ENCODE results near the gene ABHD6.
"Not testable (repeated sequence)": the region's sequence is repeated elsewhere in the genome, so short reads cannot be mapped to it uniquely, and the experiment has no call there.

The ABHD6 gene

DNA sequence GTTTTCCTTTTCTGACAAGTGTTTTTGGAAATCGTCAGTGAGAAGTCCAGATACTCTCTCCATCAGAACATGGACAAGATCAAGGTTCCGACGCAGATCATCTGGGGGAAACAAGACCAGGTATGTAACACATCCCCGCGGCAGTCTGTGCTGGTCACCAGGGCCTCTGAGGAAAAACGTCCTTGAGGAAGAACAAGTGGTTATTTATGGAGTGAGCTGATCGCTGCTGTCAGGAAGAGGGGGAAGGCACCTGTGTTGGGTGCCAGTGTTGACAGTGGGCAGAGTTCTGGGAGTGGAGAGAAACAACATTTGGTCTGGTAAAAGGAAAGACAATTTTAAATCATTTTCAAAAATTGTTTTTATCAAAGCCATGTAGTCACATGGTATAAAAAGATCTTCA is 47.7 kb downstream of the ABHD6 start:
- DNase-seq, result no peak

DNA sequence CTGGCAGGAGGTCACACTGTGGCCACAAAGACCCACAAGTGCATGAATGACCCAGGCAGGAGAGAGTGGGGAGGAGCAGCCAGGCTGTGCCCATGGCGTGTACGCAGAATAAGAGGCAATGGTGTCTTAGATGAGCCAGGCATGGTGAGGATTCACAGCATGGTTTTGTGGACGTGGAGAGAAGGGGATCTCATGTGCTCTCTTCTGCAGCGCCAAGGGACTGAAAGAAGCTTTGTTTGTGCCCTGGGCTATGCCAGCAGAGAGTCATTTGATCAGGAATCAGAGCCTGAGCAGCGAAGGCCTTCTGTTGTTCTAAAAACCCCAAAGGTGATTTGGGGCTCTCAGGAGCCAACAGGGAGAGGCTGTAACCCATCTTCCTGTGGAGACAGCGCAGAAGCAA is 49.8 kb downstream of the ABHD6 start:
- no peak for DNase-seq

DNA sequence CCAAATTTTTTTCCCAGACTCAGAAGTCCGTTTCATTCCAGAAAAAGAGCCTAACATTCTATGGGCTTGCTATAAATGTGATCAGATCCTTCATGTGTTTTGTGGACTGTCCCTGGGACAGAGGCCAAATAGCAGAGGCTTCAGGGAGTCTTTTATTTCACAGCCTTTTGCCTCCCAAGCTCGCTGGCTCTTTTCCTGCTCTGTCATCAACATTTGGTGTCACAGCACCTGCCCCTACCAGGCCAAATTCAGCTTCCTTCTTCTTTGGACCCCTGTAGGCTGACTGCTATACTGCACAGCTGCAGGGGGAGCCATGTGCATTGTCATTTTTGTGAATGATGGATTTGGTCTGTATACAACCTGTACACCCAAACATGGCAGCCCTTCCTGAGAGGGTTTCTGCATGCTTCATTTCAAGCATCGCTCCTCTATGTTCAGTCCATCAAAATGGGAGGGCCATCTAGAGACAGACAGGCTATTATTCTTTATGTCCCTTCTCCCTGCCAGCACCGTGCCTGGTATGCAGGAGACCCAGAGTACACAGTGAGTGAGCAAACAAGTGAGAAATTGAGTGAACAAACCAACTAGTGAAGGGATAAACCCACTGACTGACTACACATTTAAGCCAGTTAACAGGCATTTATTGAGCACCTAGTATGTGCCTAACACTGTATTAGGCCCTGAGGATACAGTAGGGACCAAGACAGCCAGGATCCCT is 50.6 kb downstream of the ABHD6 start:
- no peak for DNase-seq

DNA sequence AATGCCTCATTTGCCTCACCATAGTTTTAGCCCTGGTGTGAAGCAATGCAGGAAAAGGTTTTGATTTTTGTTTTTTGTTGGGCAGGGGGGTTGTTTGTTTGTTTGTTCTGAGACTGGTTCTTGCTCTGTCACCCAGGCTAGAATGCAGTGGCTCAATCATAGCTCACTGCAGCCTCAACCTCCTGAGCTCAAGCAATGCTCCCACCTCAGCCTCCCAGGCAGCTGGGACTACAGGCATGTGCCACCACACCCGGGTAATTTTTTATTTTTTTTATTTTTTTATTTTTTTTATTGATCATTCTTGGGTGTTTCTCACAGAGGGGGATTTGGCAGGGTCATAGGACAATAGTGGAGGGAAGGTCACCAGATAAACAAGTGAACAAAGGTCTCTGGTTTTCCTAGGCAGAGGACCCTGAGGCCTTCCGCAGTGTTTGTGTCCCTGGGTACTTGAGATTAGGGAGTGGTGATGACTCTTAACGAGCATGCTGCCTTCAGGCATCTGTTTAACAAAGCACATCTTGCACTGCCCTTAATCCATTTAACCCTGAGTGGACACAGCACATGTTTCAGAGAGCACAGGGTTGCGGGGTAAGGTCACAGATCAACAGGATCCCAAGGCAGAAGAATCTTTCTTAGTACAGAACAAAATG is 51.5 kb downstream of the ABHD6 start:
- DNase-seq, result not testable (repeated sequence)

DNA sequence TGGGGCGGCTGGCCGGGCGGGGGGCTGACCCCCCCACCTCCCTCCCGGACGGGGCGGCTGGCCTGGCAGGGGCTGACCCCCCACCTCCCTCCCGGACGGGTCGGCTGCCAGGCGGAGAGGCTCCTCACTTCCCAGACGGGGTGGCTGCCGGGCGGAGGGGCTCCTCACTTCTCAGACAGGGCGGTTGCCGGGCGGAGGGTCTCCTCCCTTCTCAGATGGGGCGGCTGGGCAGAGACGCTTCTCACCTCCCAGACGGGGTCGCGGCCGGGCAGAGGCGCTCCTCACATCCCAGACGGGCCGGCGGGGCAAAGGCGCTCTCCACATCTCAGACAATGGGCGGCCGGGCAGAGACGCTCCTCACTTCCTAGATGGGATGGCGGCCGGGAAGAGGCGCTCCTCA is 52.9 kb downstream of the ABHD6 start:
- not testable (repeated sequence) for DNase-seq

DNA sequence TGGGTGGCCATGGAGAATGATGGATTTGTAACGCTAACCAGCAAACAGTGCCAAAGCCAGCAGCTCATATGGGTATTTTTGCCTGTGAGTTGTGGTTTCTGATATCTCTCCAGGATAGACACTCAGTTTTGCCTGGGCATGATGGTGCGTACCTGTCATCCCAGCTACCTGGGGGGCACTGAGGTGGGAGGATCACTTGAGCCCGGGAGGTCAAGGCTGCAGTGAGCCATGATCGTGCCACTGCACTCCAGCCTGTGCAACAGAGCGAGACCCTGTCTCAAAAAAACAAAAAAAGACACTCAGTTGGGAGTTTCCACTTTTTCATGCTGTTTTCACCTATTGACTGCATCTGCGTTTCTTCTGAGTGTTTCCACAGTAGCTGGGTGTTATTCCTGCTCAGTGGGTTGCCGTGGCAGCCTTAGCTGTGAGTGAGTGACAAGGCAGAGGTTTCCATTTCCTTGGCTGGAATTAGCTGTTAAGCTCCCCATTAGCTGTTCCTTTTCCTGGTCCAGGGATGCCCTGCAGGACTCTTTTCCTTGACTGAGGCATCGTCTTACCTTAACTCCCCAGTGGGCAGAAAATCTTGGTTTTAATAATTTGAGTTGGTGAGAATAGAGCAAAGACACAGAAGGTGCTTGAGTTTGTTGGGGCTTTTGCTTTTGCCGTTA is 54.2 kb downstream of the ABHD6 start:
- no peak for DNase-seq

DNA sequence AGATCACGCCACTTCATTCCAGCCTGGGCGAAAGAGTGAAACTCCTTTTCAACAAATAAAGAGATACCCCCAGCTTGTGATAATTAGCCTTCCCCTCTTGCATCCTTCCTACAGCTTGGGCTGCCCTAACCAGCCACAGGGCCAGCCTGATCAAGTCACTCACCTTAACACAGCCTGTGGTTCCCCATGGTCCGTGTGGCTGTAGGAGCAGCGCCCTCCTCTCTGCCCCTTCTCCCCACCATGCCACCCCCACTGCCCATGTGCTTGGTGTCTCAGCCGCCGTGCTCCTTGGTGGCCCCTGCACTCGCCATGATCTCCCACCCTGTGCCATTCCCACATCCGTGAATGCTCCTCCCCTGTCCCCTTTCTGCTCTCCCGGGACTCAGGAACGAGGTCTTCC is 55.3 kb downstream of the ABHD6 start:
- no peak for DNase-seq

DNA sequence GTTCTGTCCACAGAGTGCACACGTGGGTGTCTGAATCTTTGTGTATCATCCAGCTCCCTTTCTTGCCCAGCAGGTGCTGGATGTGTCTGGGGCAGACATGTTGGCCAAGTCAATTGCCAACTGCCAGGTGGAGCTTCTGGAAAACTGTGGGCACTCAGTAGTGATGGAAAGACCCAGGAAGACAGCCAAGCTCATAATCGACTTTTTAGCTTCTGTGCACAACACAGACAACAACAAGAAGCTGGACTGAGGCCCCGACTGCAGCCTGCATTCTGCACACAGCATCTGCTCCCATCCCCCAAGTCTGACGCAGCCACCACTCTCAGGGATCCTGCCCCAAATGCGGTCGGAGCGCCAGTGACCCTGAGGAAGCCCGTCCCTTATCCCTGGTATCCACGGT is 55.9 kb downstream of the ABHD6 start:
- DNase-seq, result no peak

DNA sequence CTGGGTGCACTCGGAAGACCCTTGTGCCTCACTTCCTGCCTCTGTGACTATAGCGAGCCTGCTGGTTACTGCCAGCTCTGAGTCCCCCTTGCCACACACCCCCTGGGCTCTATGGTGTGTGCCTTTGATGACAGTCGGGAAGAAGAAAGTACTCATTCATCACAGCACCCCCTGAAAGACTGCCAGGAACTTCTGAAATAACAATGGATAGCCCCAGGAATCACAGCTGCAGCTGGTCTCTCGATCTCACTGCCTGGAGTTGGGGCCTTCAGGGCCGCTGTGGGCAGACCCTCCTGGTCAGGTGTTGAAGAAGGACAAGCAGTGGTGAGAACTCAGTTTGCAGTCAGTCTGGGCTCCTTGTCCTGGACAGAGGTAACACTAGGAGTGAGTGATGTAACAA is 58.7 kb downstream of the ABHD6 start:
- DNase-seq, result no peak

DNA sequence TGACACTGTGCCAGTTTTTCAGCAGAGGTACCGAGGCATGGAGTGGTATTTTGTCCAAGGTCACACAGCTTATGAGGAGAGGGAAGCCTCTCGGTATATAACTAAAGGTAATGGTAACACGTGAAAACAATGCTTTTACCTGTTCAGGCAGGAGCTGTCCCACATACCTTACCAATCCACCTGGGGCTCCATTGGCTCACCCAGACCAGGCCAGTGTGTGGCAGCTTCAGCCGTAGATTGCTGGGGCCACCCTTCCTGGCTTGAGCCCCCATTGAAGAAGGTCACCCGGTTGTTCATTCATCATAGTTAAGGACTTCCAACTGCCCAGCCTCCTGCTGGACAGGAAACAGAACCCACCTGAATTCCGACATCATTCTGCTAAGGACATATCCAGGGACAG is 59.3 kb downstream of the ABHD6 start:
- DNase-seq, result no peak

DNA sequence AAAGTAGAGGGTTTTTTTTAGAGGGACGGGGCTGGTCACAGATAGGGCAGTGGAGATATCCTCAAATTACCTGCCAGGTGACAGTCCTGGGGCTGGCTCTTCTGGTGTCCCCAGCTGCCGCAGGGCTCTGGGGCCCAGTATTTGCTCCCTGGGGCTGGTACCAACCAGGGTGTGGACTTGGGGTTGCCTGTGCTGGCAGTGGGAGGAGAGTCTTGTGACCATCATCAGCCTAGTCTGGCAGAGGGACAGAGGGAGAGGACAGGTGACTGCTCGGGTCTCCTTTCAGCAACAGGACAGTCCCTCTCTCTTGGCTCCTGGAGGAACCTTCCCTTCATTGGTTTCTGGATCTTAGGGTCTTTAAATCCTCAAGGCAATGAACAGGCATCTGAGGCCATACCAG is 60.6 kb downstream of the ABHD6 start:
- DNase-seq, result no peak

DNA sequence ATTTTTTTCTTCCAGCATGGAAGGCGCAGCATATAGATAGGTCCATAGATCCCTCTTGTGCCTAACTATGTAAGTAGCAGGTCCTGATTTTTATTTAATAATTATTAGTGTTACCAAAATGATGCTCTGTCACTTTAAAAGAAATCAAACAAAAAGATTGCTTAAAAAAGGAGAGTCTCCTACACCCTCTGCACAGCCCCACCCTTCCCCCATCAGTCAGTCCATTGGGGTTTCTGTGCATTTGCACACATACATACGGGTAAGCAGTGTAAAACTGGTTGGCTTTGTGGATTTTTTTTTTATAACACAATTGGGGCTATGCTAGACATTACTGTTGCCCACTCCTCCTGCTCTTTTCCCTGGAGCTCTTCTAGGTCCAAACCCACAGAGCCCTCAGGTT is 61.5 kb downstream of the ABHD6 start:
- no peak for DNase-seq

DNA sequence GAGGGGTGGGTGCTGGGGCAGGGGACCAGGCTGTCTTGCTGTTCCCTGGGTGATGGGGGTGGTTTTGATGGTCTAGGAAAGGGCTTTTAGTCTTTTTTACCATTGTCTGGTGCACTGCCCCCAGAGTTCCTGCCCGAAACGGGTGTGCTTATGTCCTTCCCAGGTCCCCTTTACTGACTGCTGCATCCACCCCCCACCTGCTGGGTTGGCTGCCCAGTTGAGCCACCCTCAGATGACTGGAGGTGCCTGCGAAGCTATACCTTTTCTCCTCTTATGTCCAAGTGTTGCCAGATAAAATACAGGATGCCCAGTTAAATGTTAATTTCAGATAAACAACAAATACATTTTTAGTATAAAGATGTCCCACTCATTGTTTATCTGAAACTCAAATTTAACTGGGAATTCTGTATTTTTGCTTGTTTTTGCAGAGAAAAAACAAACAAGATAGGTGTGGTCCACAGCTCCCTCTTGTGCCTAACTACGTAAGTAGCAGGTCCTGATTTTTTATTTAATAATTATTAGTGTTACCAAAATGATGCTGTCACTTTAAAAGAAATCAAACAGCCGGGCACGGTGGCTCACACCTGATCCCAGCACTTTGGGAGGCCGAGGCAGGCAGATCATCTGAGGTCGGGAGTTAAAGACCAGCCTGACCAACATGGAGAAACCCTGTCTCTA is 62.4 kb downstream of the ABHD6 start:
- peak in 1 of 2 donors; percentile 12 for DNase-seq

DNA sequence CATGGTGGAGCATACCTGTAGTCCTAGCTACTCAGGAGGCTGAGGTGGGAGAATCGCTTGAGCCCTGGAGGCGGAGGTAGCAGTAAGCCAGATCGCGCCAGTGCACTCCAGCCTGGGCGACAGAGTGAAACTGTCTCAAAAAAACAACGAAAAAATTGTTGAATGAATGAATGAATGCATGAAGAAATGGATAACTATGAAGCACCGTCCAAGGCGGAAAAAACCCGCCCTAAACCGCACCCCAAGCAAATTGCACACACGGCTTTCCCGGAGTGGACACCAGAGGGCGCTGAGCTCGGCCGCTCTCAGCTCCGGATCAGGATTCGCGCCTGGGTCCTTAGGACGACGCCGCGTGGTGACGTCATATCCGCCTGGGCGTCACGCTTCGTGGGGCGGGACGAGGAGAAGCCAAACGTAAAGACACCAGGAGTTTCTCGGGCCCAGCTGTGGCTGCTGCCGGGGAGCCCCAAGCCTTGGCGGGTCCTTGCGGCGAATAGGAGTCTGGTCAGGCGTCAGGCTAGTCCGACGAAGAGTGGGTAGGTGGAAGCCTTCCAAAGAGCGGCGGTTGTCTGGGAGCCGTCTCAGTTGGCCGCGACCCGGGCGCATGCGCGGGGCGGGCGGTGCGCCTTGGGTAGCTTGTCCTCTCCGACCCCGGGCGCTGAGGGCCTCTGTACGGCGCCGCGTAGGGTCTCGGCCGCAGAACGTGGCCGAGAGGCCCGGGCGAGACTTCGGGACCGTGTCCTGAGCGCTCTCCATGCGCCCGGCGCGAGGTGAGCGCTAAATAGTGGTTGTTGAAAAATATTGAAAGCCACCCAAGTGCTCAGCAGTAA is 68.5 kb downstream of the ABHD6 start, which contains the start of the genes HTD2 and RPP14:
TSS of gene HTD2 (plus strand) at position 639 of the 830 bp plus-strand sequence. CDS start 11,094 bp downstream, outside the sequence.
TSS of gene RPP14 (plus strand) at position 364 of the 830 bp plus-strand sequence. CDS start 4,085 bp downstream, outside the sequence.
- peak; percentile 95 to 96 for DNase-seq

DNA sequence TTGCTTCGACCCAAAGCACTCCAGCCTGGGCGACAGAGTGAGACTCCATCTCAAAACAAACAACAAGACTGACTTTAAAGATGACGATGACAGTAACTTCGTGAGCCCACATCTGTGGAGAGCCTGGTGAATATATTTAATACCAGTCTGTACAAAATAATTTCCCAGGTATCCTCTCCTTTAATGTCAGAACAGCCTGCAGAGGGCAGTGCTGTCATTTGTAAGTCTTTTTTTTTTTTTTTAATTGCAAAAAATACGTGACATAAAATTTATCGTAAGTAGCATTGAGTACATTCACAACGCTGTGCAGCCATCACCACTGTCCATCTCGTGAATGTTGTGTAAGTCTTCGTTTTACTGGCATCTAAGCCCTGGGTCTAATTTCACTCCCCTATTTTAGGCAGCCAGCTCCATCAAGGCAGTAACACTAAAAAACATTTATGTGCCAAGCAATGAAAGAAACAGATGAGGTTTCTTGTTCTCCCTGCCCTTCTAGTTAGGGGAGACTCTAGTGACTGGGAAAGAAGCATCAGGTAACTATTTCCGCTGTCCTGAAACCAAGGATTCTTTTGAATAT is 70.1 kb downstream of the ABHD6 start:
- DNase-seq, result peak in 1 of 2 donors; percentile 29

DNA sequence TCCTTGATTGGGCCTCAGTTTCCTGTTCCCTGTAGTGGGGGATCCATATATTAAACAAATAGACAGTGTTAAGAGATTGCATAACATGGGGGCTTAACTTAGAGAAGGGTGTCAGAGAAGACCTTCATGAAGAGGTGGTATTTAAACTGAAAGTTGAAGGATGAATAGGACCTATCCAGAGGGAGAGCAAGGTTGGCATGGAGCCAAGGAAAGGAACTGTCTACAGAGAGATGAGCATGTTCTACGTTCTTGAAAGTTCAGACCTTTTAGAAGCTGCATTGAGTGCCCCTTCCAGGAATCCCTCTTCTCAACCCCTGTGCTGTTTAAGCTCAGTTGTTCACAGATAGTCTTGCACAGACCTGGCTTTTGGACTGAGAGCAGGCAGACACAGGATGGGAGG is 71.1 kb downstream of the ABHD6 start:
- DNase-seq, result no peak

DNA sequence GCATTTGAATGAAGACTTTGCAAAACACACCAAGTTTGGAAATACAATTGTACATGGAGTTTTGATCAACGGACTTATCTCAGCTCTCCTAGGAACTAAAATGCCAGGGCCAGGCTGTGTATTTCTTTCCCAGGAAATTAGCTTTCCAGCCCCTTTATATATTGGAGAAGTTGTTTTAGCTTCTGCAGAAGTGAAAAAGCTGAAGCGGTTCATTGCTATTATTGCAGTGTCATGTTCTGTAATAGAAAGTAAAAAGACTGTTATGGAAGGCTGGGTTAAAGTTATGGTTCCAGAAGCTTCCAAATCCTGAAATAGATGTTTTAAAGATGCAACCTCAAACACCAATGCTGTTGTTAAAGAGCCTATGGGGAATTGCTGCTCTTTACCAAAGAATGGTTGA is 80.2 kb downstream of the ABHD6 start:
- DNase-seq, result no peak

DNA sequence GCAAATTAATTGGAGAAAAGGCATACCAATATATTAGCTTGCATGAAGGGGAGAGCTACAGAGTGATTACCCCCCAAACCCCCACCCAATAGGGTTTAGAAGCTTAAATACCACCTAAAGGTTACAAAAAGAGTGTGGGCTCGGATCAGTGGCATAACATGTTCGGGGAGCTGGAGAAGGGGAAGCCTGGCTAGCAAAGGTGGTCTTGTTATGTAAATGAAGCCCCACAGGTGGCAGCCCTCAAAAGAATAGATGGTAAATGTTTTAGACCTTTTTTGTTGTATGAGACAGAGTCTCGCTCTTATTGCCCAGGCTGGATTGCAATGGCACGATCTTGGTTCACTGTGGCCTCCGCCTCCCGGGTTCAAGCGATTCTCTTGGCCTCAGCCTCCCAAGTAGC is 84.2 kb downstream of the ABHD6 start:
- DNase-seq, result no peak

DNA sequence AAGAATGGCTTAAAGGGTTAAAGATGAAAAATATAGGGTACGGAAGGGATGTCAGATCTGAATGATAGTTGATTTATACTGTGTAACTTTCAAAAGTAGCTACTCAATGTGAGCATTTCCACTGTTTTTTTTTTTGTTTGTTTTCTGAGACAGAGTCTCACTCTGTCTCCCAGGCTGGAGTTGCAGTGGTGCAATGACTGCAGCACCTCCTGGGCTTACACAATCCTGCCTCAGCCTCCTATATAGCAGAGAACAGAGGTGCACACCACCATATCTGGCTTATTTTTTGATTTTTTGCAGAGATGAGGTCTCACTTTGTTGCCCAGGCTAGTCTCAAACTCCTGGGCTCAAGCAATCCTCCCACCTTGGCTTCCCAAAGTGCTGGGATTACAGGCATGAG is 85.2 kb downstream of the ABHD6 start:
- no peak for DNase-seq

DNA sequence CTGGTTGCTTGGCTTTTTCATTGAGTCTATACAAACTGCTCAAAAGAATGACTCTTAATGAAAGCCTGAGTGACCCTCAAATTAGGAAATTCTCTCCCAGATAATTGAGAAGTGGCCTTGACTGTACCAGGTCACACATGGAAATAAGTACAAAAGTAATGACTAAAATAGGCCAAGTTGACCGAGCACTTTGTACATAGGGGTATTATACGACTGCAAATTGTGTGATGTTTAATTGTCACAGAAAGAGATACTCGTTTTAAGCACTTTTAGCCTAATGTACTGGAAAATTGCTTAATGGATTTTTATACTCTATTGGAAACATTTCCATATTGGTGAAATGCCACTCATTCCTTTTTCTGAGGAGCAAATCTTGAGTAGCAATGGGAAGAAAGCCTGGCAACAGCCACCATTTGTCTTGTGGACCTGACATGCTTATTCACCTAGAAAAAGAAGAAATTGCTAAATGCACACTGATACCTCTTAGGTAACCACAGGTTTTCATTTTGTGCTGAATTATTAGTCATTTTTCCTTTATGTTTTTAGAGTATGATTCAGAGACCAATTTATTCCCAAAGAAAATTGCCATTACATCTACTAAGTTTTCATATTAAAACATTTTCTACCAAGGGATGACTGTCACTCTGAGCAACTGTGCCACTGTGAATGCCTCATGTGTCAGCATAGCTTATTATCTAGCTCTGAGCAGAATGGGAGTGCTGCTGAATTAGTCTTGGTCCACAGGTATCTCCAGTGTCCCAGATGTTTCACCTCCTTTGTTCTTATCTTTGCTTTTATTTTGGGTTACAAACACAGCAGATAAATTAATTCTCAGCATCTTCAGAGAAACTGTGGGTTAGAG is 86.2 kb downstream of the ABHD6 start:
- no peak for DNase-seq
